ENCODE results near the gene SRRM1. TPM values are rescaled to one million over a fixed set of nuclear protein-coding genes. Genes with fewer than 3 reads are reported as not detected.
A peak's percentile ranks its signal among the peaks of the same experiment; 100 is the strongest.

SRRM1 gene
- total and polyA plus RNA-seq, 9 of the 15 experiments (the other 6 are each of a cell fraction or from before 2014, with no cell fraction given): 54.5 to 268 (median 115) TPM

DNA sequence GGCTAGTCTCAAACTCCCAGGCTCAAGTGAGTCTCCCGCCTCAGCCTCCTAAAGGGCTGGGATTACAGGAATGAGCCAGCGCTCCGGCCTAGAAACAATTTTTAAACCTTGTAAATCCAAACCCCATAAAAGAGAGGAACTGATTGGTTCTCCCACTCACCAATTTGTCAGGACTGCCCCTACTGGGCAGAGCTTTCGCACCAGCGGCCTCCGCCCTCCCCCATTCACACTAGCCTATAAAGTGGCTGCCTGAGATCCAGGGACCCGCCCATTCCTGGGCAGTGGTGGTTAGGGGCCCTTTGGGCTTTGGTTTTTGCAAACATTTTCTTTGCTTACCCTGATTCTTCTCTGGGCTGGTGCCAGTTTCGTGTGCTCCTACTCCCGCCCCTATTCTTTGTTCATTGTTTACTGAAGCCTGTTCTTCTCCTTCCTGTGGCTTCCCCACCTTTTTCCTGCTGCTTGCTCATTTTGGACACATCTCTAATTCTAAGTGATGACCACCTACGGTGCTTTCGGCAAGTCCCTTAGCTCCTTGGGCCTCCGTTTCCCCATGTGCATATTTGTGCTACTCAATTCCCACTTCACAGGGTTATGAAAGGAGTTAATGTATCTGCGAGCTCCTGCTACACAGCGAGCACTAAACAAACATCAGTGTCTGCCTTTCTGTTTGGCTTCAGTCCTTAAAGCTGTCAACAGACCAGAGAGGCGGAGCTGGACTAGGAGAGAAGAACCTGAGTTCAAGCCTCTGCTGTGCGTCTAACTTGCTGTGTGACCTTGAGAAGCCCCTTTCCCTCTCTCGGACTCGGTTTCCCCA lies 62.4 kb downstream of the SRRM1 start (continued):
- TF ChIP-seq, protein P1, sequence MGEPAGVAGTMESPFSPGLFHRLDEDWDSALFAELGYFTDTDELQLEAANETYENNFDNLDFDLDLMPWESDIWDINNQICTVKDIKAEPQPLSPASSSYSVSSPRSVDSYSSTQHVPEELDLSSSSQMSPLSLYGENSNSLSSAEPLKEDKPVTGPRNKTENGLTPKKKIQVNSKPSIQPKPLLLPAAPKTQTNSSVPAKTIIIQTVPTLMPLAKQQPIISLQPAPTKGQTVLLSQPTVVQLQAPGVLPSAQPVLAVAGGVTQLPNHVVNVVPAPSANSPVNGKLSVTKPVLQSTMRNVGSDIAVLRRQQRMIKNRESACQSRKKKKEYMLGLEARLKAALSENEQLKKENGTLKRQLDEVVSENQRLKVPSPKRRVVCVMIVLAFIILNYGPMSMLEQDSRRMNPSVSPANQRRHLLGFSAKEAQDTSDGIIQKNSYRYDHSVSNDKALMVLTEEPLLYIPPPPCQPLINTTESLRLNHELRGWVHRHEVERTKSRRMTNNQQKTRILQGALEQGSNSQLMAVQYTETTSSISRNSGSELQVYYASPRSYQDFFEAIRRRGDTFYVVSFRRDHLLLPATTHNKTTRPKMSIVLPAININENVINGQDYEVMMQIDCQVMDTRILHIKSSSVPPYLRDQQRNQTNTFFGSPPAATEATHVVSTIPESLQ (CRISPR knock-in tag; IDR thresholded peaks at IDR 0.05): no peak
- TF ChIP-seq RBM25 (IDR thresholded peaks at IDR 0.05; ENCODE audit: low read depth, low read length, severe bottlenecking) (peak; percentile 91), YY1 (IDR thresholded peaks at IDR 0.05; ENCODE audit: borderline replicate concordance in 1 of 3, control insufficient read depth in 1 of 3, extremely low read depth in 1 of 3, insufficient read depth in 3 of 3, insufficient read length in 1 of 3, insufficient replicate concordance in 2 of 3, low read depth in 1 of 3, low read length in 2 of 3) (peak in 1 of 3 experiments; percentile 49), NR3C1 (CRISPR knock-in tag; IDR thresholded peaks at IDR 0.05) (no peak), ZNF324 (CRISPR knock-in tag; IDR thresholded peaks at IDR 0.05) (no peak), RFX5 (IDR thresholded peaks at IDR 0.05; ENCODE audit: low read depth, low read length) (no peak), ZNF384 (IDR thresholded peaks at IDR 0.05; ENCODE audit: low read depth, low read length) (no peak), ZNF444 (CRISPR knock-in tag; IDR thresholded peaks at IDR 0.05) (no peak), RNF2 (IDR thresholded peaks at IDR 0.05) (no peak), SPI1 (IDR thresholded peaks at IDR 0.05; ENCODE audit: borderline replicate concordance, low read depth, low read length) (peak; percentile 74), HOXB6 (CRISPR knock-in tag; IDR thresholded peaks at IDR 0.05; ENCODE audit: borderline replicate concordance) (no peak), SRF (CRISPR knock-in tag; IDR thresholded peaks at IDR 0.05) (peak in 1 of 2 experiments; percentile 58; a peak in 1 of 4 replicates), MCM5 (IDR thresholded peaks at IDR 0.05; ENCODE audit: low read depth) (no peak), POLR3G (IDR thresholded peaks at IDR 0.05; ENCODE audit: extremely low read depth, insufficient read length, insufficient replicate concordance) (no peak), CAMTA2 (CRISPR knock-in tag; conservative IDR thresholded peaks at IDR 0.05) (no peak), POLR2AphosphoS5 (IDR thresholded peaks at IDR 0.05; ENCODE audit: control insufficient read depth, insufficient read depth, low read depth, low read length) (no peak), RBM34 (IDR thresholded peaks at IDR 0.05; ENCODE audit: borderline replicate concordance, insufficient read depth, low read length) (no peak)
- TF ChIP-seq, protein P2, sequence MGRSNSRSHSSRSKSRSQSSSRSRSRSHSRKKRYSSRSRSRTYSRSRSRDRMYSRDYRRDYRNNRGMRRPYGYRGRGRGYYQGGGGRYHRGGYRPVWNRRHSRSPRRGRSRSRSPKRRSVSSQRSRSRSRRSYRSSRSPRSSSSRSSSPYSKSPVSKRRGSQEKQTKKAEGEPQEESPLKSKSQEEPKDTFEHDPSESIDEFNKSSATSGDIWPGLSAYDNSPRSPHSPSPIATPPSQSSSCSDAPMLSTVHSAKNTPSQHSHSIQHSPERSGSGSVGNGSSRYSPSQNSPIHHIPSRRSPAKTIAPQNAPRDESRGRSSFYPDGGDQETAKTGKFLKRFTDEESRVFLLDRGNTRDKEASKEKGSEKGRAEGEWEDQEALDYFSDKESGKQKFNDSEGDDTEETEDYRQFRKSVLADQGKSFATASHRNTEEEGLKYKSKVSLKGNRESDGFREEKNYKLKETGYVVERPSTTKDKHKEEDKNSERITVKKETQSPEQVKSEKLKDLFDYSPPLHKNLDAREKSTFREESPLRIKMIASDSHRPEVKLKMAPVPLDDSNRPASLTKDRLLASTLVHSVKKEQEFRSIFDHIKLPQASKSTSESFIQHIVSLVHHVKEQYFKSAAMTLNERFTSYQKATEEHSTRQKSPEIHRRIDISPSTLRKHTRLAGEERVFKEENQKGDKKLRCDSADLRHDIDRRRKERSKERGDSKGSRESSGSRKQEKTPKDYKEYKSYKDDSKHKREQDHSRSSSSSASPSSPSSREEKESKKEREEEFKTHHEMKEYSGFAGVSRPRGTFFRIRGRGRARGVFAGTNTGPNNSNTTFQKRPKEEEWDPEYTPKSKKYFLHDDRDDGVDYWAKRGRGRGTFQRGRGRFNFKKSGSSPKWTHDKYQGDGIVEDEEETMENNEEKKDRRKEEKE (IDR thresholded peaks at IDR 0.05; ENCODE audit: borderline replicate concordance in 1 of 2, control insufficient read depth in 1 of 2, low read depth in 2 of 2, low read length in 1 of 2): no peak
- TF ChIP-seq, protein P3, sequence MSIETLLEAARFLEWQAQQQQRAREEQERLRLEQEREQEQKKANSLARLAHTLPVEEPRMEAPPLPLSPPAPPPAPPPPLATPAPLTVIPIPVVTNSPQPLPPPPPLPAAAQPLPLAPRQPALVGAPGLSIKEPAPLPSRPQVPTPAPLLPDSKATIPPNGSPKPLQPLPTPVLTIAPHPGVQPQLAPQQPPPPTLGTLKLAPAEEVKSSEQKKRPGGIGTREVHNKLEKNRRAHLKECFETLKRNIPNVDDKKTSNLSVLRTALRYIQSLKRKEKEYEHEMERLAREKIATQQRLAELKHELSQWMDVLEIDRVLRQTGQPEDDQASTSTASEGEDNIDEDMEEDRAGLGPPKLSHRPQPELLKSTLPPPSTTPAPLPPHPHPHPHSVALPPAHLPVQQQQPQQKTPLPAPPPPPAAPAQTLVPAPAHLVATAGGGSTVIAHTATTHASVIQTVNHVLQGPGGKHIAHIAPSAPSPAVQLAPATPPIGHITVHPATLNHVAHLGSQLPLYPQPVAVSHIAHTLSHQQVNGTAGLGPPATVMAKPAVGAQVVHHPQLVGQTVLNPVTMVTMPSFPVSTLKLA (conservative IDR thresholded peaks at IDR 0.05): no peak
- TF ChIP-seq, protein P4, sequence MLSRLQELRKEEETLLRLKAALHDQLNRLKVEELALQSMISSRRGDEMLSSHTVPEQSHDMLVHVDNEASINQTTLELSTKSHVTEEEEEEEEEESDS (CRISPR knock-in tag; IDR thresholded peaks at IDR 0.05): no peak
